Spleen (tissue), 7 donors: ENCODE measurements around the gene GALNT18.

Experiments used
- POLR2A ChIP-seq, 3 donors: fragments of 450-650 bp; IDR thresholded peaks; one replicate each; pipeline ENCODE4 v1.5.1; 2017; ENCODE audit warnings: antibody characterized with exemption in 3 of 3, mild to moderate bottlenecking in 1 of 3
- POLR2AphosphoS5 ChIP-seq, 3 donors: sonication (generic); formaldehyde crosslinking; IDR thresholded peaks; one replicate each; pipeline ENCODE4 v1.5.1; 2017; ENCODE audit warnings: antibody characterized with exemption in 3 of 3
- TF ChIP-seq, protein P1 (sequence below), 11 experiments: fragments of 200-600 bp in 7 of 11; fragments of 450-650 bp in 4 of 11; sonication (generic) in 4 of 11; IDR thresholded peaks in 8 of 11; conservative IDR thresholded peaks in 3 of 11; 1 replicate in 7 of 11; 2 replicates in 4 of 11; pipeline versions ENCODE4 v1.4.0 to v1.8.0; 2016 to 2021; ENCODE audit warnings: antibody characterized with exemption in 11 of 11, inconsistent platforms in 4 of 11, mild to moderate bottlenecking in 1 of 11
- donor health status: DM: no; HTN: no; CAD: no; lungs with moderate emphysema.
- donor health status: DM: no; HTN: no; CAD: no.
- donor health status: DM: no; HTN: no; CAD: no.

DNA sequence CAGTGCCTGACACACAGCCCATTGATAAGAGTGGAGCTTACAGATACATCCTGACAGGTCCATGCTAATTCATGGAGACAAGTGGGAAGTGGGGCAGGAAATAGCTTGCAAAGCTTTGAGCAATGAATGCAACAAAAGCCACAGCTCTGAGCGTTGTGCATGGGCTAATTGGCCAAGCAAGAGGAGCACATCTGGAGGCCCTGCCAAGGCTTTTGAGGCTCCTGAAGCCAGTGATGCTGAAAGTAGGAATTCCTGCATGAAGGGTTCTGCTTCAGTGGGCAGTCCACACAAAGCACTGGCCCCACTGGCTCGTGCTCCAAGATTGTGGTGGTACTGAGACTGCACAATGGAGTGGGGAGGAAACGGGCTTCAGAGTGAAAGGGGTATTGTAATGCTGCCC, 164.9 kb downstream of the GALNT18 start:
- TF ChIP-seq, protein P1, sequence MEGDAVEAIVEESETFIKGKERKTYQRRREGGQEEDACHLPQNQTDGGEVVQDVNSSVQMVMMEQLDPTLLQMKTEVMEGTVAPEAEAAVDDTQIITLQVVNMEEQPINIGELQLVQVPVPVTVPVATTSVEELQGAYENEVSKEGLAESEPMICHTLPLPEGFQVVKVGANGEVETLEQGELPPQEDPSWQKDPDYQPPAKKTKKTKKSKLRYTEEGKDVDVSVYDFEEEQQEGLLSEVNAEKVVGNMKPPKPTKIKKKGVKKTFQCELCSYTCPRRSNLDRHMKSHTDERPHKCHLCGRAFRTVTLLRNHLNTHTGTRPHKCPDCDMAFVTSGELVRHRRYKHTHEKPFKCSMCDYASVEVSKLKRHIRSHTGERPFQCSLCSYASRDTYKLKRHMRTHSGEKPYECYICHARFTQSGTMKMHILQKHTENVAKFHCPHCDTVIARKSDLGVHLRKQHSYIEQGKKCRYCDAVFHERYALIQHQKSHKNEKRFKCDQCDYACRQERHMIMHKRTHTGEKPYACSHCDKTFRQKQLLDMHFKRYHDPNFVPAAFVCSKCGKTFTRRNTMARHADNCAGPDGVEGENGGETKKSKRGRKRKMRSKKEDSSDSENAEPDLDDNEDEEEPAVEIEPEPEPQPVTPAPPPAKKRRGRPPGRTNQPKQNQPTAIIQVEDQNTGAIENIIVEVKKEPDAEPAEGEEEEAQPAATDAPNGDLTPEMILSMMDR (IDR thresholded peaks at IDR 0.05 in 8 of 11, conservative IDR thresholded peaks at IDR 0.05 in 3 of 11), result no peak
- TF ChIP-seq POLR2A (IDR thresholded peaks at IDR 0.05) (no peak), POLR2AphosphoS5 (IDR thresholded peaks at IDR 0.05) (no peak)
